Endometrial microvascular endothelial cells (primary cell): ENCODE measurements around the gene HERPUD2. TPM values are rescaled to one million over a fixed set of nuclear protein-coding genes. Genes with fewer than 3 reads are reported as not detected.
"Not testable (repeated sequence)": the region's sequence is repeated elsewhere in the genome, so short reads cannot be mapped to it uniquely, and the experiment has no call there.

ENCODE experiments used
- in situ Hi-C: cut with HindIII; loops from 2 replicates; pipeline ENCODE4 v1.10.0; 2017; ENCODE audit warnings: low sequenced_read_pairs, low pct_unique_long_range_greater_than_20kb; ENCODE audit errors: inconsistent ontology term
- total RNA-seq: library from RNA; depleted of rRNA; stranded (reverse); fragments of >200 nt; gene quantifications from one replicate; pipeline ENCODE4 v1.2.3, GENCODE V29; 2015; ENCODE audit errors: inconsistent ontology term

HERPUD2 gene
- total RNA-seq, 1 donor from 2014 or later: 30.6 TPM

- in situ Hi-C loops: no loop called here
Measured at GRCh38 chr7:35647171-35647574, 47.8 kb downstream of the HERPUD2 start.

- in situ Hi-C loops: no loop called here
Measured at GRCh38 chr7:35646289-35647023, 48.5 kb downstream of the HERPUD2 start.

- in situ Hi-C loops: no loop called here
Measured at GRCh38 chr7:35645691-35646090, 49.2 kb downstream of the HERPUD2 start.

GRCh38 chr7:35630024-35630972 lies 64.6 kb downstream of the HERPUD2 start:
- in situ Hi-C loops: no loop called here

GRCh38 chr7:35624299-35625186 lies 70.4 kb downstream of the HERPUD2 start:
- in situ Hi-C loops: no loop called here

GRCh38 chr7:35623381-35623780 lies 71.6 kb downstream of the HERPUD2 start:
- in situ Hi-C loops: no loop called here

GRCh38 chr7:35619863-35620262 lies 75.1 kb downstream of the HERPUD2 start:
- in situ Hi-C loops: no loop called here

- in situ Hi-C loops: no loop called here
Measured at GRCh38 chr7:35617041-35617440, 77.9 kb downstream of the HERPUD2 start.

- in situ Hi-C loops: no loop called here
Measured at GRCh38 chr7:35613150-35613549, 81.8 kb downstream of the HERPUD2 start.

GRCh38 chr7:35605760-35606159 lies 89.2 kb downstream of the HERPUD2 start:
- in situ Hi-C loops: no loop called here

- in situ Hi-C loops: no loop called here
Measured at GRCh38 chr7:35604595-35604994, 90.3 kb downstream of the HERPUD2 start.

- in situ Hi-C loops: no loop called here
Measured at GRCh38 chr7:35599645-35600044, 95.3 kb downstream of the HERPUD2 start.

GRCh38 chr7:35599061-35599460 lies 95.9 kb downstream of the HERPUD2 start:
- in situ Hi-C loops: no loop called here

GRCh38 chr7:35596061-35596460 lies 98.9 kb downstream of the HERPUD2 start:
- in situ Hi-C loops: no loop called here

- in situ Hi-C loops: no loop called here
Measured at GRCh38 chr7:35593899-35594298, 101.0 kb downstream of the HERPUD2 start.

- in situ Hi-C loops: no loop called here
Measured at GRCh38 chr7:35588647-35589046, 106.3 kb downstream of the HERPUD2 start.

GRCh38 chr7:35584990-35585389 lies 109.9 kb downstream of the HERPUD2 start:
- in situ Hi-C loops: no loop called here

GRCh38 chr7:35584533-35584932 lies 110.4 kb downstream of the HERPUD2 start:
- in situ Hi-C loops: not testable (repeated sequence)
